EH (cell line): ENCODE measurements around the gene INTS1.

Experiments used
- DNase-seq: peaks from one replicate; pipeline ENCODE4 v3.0.0-alpha.2; 2015; ENCODE audit warnings: low read depth

INTS1 gene

GRCh38 chr7:1486571-1486970 lies 17.6 kb downstream of the INTS1 start:
- DNase-seq: no peak

GRCh38 chr7:1485156-1485555 lies 19.0 kb downstream of the INTS1 start:
- DNase-seq: no peak

GRCh38 chr7:1484569-1484968 lies 19.6 kb downstream of the INTS1 start:
- DNase-seq: no peak

- DNase-seq: no peak
Observed at GRCh38 chr7:1483536-1484505, 20.4 kb downstream of the INTS1 start.

GRCh38 chr7:1483079-1483478 lies 21.1 kb downstream of the INTS1 start:
- DNase-seq: no peak

- no peak for DNase-seq
Observed at GRCh38 chr7:1481300-1481699, 22.9 kb downstream of the INTS1 start.

- DNase-seq: no peak
Observed at GRCh38 chr7:1480670-1481069, 23.5 kb downstream of the INTS1 start.

- no peak for DNase-seq
Observed at GRCh38 chr7:1479287-1479686, 24.9 kb downstream of the INTS1 start.

- no peak for DNase-seq
Observed at GRCh38 chr7:1478480-1478879, 25.7 kb downstream of the INTS1 start.

GRCh38 chr7:1476859-1477258 lies 27.3 kb downstream of the INTS1 start:
- DNase-seq: no peak

- DNase-seq: no peak
Observed at GRCh38 chr7:1475991-1476390, 28.2 kb downstream of the INTS1 start.

GRCh38 chr7:1475393-1475792 lies 28.8 kb downstream of the INTS1 start:
- DNase-seq: no peak

- no peak for DNase-seq
Observed at GRCh38 chr7:1474736-1475135, 29.5 kb downstream of the INTS1 start.

GRCh38 chr7:1473864-1474512 lies 30.2 kb downstream of the INTS1 start:
- DNase-seq: peak; percentile 83

GRCh38 chr7:1470901-1471300 lies 33.3 kb downstream of the INTS1 start:
- DNase-seq: no peak

- DNase-seq: no peak
Observed at GRCh38 chr7:1468643-1469298, 35.4 kb downstream of the INTS1 start.

GRCh38 chr7:1468203-1468602 lies 36.0 kb downstream of the INTS1 start:
- DNase-seq: no peak

GRCh38 chr7:1466524-1467271 lies 37.5 kb downstream of the INTS1 start:
- peak; percentile 75 for DNase-seq

GRCh38 chr7:1464694-1465093 lies 39.5 kb downstream of the INTS1 start:
- no peak for DNase-seq

- no peak for DNase-seq
Observed at GRCh38 chr7:1463676-1464223, 40.4 kb downstream of the INTS1 start.

- DNase-seq: no peak
Observed at GRCh38 chr7:1461646-1462375, 42.4 kb downstream of the INTS1 start.
